ENCODE results near the gene PHF2.
"Not testable (repeated sequence)": the region's sequence is repeated elsewhere in the genome, so short reads cannot be mapped to it uniquely, and the experiment has no call there.

Gene PHF2

DNA sequence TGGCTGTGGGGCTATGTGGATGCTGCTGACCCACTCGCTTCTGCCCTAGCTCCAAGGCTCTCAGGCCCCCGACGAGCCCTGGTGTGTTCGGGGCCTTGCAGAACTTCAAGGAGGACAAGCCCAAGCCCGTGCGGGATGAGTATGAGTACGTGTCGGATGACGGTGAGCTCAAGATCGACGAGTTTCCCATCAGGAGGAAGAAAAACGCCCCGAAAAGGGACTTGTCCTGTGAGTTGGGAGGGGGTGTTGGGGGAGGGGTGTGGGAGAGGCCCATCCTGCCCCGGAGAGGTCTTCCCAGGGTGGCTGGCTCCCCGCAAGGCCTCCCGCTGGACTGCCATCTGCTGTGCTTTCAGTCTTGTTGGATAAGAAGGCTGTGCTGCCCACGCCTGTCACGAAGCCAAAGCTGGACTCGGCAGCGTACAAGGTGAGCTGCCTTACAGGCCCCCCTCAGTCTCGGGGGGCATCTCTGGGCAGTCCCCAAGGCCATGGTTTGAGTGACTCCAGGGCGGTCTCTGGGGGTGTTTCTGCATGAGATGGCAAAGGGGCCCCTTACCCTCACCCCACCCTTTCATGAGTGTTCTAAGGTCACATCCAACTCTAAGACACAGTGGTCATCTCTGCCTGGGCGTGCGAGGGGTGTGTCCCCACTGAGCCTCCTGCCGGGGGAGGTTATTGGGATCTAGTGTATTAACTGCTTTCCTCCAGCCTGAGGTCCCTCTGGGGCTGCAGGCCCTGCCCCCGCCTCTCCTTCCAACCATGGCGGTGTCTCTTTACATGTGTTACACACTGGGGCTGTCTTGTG lies 89.5 kb downstream of the PHF2 start:
- Histone ChIP-seq H3K4me3 (ENCODE audit: low read depth, low read length) (no peak overlapping the region), H3K27ac (no peak overlapping the region), H3K27me3 (ENCODE audit: control insufficient read depth, insufficient read depth, low read length) (no peaks in the 10 kb centered on the region), H3K4me2 (ENCODE audit: low read length) (no peak overlapping the region), H3K79me2 (no peaks in the 10 kb centered on the region), H2AFZ (no peak overlapping the region), H3K4me1 (no peaks in the 10 kb centered on the region), H3K36me3 (ENCODE audit: control insufficient read depth, insufficient read depth, low read length) (no peaks in the 10 kb centered on the region), H3K9ac (no peak overlapping the region), H3K9me3 (ENCODE audit: control insufficient read depth, low read length) (no peaks in the 10 kb centered on the region)
- TF ChIP-seq, protein P1, sequence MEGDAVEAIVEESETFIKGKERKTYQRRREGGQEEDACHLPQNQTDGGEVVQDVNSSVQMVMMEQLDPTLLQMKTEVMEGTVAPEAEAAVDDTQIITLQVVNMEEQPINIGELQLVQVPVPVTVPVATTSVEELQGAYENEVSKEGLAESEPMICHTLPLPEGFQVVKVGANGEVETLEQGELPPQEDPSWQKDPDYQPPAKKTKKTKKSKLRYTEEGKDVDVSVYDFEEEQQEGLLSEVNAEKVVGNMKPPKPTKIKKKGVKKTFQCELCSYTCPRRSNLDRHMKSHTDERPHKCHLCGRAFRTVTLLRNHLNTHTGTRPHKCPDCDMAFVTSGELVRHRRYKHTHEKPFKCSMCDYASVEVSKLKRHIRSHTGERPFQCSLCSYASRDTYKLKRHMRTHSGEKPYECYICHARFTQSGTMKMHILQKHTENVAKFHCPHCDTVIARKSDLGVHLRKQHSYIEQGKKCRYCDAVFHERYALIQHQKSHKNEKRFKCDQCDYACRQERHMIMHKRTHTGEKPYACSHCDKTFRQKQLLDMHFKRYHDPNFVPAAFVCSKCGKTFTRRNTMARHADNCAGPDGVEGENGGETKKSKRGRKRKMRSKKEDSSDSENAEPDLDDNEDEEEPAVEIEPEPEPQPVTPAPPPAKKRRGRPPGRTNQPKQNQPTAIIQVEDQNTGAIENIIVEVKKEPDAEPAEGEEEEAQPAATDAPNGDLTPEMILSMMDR (IDR thresholded peaks at IDR 0.05): no peak

DNA sequence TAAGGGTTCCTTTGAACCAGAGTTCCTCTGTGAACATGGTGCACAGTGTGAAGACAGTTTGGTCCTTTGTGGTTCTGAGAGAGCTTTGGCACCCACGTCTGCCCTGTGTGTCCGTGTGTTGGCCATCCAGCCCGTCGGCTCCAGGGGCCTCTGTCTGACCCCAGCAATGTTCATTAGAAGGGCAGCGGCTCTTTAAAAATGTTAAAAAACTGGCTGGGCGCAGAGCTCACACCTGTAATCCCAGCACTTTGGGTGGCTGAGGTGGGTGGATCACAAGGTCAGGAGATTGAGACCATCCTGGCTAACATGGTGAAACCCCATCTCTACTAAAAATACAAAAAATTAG lies 90.0 kb downstream of the PHF2 start:
- H3K79me2 ChIP-seq; H3K4me1 ChIP-seq; H3K4me3 ChIP-seq (ENCODE audit: low read depth, low read length); H3K36me3 ChIP-seq (ENCODE audit: control insufficient read depth, insufficient read depth, low read length); H3K27me3 ChIP-seq (ENCODE audit: control insufficient read depth, insufficient read depth, low read length); H3K27ac ChIP-seq; H2AFZ ChIP-seq; H3K4me2 ChIP-seq (ENCODE audit: low read length); H3K9ac ChIP-seq; H3K9me3 ChIP-seq (ENCODE audit: control insufficient read depth, low read length): not testable (repeated sequence)

DNA sequence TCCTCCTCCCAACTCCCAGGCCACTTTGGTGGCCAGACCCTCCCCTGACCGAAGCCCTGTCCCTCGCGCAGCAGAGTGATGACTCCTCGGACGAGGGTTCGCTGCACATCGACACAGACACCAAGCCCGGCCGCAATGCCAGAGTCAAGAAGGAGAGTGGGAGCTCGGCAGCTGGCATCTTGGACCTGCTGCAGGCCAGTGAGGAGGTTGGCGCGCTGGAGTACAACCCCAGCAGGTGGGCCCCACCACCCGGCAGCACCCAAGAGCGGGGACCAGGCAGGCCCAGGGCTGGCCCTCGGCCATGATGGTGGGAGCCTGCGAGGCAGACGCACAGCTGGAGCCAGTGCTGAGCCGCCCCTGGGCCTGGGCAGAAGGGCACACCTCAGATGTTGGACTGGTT lies 90.6 kb downstream of the PHF2 start:
- Histone ChIP-seq H3K4me3 (ENCODE audit: low read depth, low read length) (no peak overlapping the region), H3K4me2 (ENCODE audit: low read length) (no peak overlapping the region), H3K9me3 (ENCODE audit: control insufficient read depth, low read length) (no peaks in the 10 kb centered on the region), H3K9ac (no peak overlapping the region), H2AFZ (no peak overlapping the region), H3K79me2 (no peaks in the 10 kb centered on the region), H3K4me1 (no peaks in the 10 kb centered on the region), H3K27ac (no peak overlapping the region), H3K27me3 (ENCODE audit: control insufficient read depth, insufficient read depth, low read length) (no peaks in the 10 kb centered on the region), H3K36me3 (ENCODE audit: control insufficient read depth, insufficient read depth, low read length) (no peaks in the 10 kb centered on the region)
- TF ChIP-seq, protein P1 (IDR thresholded peaks at IDR 0.05): no peak

DNA sequence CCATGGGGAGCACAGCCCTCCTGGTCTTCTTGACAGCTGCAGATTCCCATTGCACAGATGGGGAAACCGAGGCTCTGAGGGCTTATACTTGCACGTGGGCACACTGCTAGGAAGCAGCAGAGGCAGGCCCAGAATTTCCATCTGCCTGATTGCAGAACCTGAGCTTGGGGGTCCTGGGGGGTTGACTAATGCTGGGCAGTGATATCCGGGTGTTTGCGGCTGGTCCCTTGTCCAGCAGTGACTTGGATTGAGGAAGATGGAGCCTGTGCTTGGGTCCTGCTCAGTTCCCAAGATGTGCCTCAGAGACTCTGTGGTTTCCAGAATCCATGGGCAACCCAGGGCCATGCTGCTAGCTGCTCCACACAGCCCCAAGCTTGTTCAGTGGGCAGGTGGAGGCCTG lies 91.2 kb downstream of the PHF2 start:
- no peak overlapping the region for H3K4me2 ChIP-seq (ENCODE audit: low read length)
- no peaks in the 10 kb centered on the region for H3K27me3 ChIP-seq (ENCODE audit: control insufficient read depth, insufficient read depth, low read length)
- no peak overlapping the region for H3K4me3 ChIP-seq (ENCODE audit: low read depth, low read length)
- no peaks in the 10 kb centered on the region for H3K79me2 ChIP-seq
- H3K9me3 ChIP-seq (ENCODE audit: control insufficient read depth, low read length): no peaks in the 10 kb centered on the region
- no peak overlapping the region for H3K27ac ChIP-seq
- H3K36me3 ChIP-seq (ENCODE audit: control insufficient read depth, insufficient read depth, low read length): no peaks in the 10 kb centered on the region
- no peak overlapping the region for H2AFZ ChIP-seq
- no peaks in the 10 kb centered on the region for H3K4me1 ChIP-seq
- H3K9ac ChIP-seq: no peak overlapping the region
- TF ChIP-seq, protein P1 (IDR thresholded peaks at IDR 0.05): no peak

DNA sequence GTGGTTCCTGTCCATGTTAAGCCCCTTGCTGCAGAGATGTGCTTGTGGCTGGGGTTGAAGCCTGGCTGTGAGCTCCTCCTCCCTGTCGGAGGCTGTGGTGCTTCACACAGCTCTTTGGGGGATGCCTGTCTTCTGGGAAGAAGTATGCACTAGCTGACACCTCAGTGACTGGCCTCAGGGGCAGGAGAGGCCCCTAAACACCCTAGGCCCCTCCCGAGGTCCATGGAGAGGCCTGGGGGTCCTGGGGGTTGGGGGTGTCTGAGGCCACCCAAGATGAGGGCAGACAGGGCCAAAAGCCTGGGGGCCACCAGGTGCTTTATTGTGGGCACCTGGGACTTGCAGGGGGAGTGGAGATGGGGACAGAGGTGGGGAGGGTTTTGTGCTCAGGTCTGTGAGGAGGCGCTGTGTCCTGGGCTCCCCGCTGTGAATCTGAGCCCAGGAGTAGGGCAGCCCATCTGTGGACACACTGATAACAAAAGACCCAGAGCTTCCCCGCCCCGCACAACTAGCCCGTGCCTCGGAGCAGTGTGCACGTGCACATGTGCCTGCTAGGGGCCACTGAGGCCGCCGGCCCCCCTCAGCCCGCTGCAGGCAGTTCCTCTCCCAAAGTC lies 92.0 kb downstream of the PHF2 start:
- Histone ChIP-seq H3K9me3 (ENCODE audit: control insufficient read depth, low read length) (no peaks in the 10 kb centered on the region), H2AFZ (no peak overlapping the region), H3K4me3 (ENCODE audit: low read depth, low read length) (no peak overlapping the region), H3K4me1 (no peaks in the 10 kb centered on the region), H3K9ac (no peak overlapping the region), H3K79me2 (no peaks in the 10 kb centered on the region), H3K4me2 (ENCODE audit: low read length) (no peak overlapping the region), H3K27ac (no peak overlapping the region), H3K36me3 (ENCODE audit: control insufficient read depth, insufficient read depth, low read length) (no peaks in the 10 kb centered on the region), H3K27me3 (ENCODE audit: control insufficient read depth, insufficient read depth, low read length) (no peaks in the 10 kb centered on the region)
- TF ChIP-seq, protein P1 (IDR thresholded peaks at IDR 0.05): no peak
